Right lobe of liver (tissue), 4 donors: ENCODE data around the gene SOBP.

Experiments used
- POLR2A ChIP-seq: fragments of 450-650 bp; IDR thresholded peaks from one replicate; pipeline ENCODE4 v1.6.1; 2017; ENCODE audit warnings: antibody characterized with exemption, mild to moderate bottlenecking
- TF ChIP-seq, protein P1 (sequence below), 4 donors: fragments of 200-600 bp in 3 of 4; fragments of 450-650 bp in 1 of 4; IDR thresholded peaks; one replicate each; pipeline versions ENCODE4 v1.5.1 to v1.8.0; 2016 to 2022; ENCODE audit warnings: antibody characterized with exemption in 4 of 4, mild to moderate bottlenecking in 2 of 4
- donor health status: DM: no; HTN: no; CAD: no.
- donor health status: DM: no; HTN: no; CAD: no.
- donor health status: DM: no; HTN: yes; CAD: no.

DNA sequence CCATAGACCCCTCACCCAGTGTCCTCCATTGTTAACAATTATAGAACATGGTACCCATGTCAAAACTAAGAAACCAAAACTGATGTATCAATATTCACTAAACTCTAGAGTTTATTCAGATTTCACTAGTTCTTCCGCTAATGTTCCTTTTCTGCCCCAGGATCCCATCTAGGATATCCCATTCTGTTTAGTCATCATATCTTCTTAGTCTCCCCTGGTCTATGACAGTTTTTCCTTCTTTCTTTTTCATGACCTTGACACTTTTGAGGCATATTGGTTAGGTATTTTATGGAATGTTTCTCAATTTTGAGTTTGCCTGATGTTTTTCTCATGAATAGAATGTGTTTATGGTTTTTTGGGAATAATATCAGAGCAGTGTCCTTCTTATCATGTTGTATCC lies 187.5 kb downstream of the SOBP start:
- TF ChIP-seq POLR2A, result no peak
- TF ChIP-seq, protein P1, sequence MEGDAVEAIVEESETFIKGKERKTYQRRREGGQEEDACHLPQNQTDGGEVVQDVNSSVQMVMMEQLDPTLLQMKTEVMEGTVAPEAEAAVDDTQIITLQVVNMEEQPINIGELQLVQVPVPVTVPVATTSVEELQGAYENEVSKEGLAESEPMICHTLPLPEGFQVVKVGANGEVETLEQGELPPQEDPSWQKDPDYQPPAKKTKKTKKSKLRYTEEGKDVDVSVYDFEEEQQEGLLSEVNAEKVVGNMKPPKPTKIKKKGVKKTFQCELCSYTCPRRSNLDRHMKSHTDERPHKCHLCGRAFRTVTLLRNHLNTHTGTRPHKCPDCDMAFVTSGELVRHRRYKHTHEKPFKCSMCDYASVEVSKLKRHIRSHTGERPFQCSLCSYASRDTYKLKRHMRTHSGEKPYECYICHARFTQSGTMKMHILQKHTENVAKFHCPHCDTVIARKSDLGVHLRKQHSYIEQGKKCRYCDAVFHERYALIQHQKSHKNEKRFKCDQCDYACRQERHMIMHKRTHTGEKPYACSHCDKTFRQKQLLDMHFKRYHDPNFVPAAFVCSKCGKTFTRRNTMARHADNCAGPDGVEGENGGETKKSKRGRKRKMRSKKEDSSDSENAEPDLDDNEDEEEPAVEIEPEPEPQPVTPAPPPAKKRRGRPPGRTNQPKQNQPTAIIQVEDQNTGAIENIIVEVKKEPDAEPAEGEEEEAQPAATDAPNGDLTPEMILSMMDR (IDR thresholded peaks at IDR 0.05), result no peak
